Stomach smooth muscle (tissue), 2 donors: ENCODE data around the gene ASCL5.

ENCODE experiments used
- H3K27ac ChIP-seq: one replicate; pipeline ENCODE4 v1.7.0; 2013; ENCODE audit warnings: mild to moderate bottlenecking, low read length, inconsistent platforms
- H3K27me3 ChIP-seq, 2 donors: one replicate each; pipeline ENCODE4 v1.7.0; 2013; ENCODE audit warnings: low read length in 2 of 2; ENCODE audit not compliant: insufficient read depth in 2 of 2, control insufficient read depth in 1 of 2
- H3K36me3 ChIP-seq, 2 donors: one replicate each; pipeline ENCODE4 v1.7.0; 2013; ENCODE audit warnings: low read length in 2 of 2; ENCODE audit not compliant: control insufficient read depth in 2 of 2, insufficient read depth in 2 of 2
- H3K4me1 ChIP-seq: one replicate; pipeline ENCODE4 v1.7.0; 2013; ENCODE audit warnings: low read length; ENCODE audit not compliant: control insufficient read depth, insufficient read depth
- H3K4me3 ChIP-seq, 2 donors: one replicate each; pipeline ENCODE4 v1.7.0; 2013; ENCODE audit warnings: low read length in 2 of 2
- H3K9ac ChIP-seq, 2 donors: one replicate each; pipeline ENCODE4 v1.7.0; 2013; ENCODE audit warnings: low read length in 2 of 2, mild to moderate bottlenecking in 1 of 2
- H3K9me3 ChIP-seq, 2 donors: one replicate each; pipeline ENCODE4 v1.7.0; 2013; ENCODE audit warnings: low read length in 2 of 2; ENCODE audit not compliant: control insufficient read depth in 2 of 2
- donor health status: healthy.
- donor health status: Pancreatic carcinoma.

The ASCL5 gene

GRCh38 chr1:201141418-201141817, 14.4 kb upstream of the ASCL5 start:
- H3K36me3 ChIP-seq = peaks cover 52 to 69% of the 10 kb centered on the region in 2 donors
- no peak overlapping the region for H3K27ac ChIP-seq
- no peak overlapping the region for H3K9ac ChIP-seq
- no peak overlapping the region for H3K4me3 ChIP-seq
- peaks cover 33% of the 10 kb centered on the region for H3K4me1 ChIP-seq
- H3K27me3 ChIP-seq = no peaks in the 10 kb centered on the region
- no peaks in the 10 kb centered on the region for H3K9me3 ChIP-seq

GRCh38 chr1:201140941-201141260, 13.9 kb upstream of the ASCL5 start:
- Histone ChIP-seq H3K9ac (no peak overlapping the region), H3K4me3 (no peak overlapping the region), H3K4me1 (peaks cover 34% of the 10 kb centered on the region), H3K36me3 (peaks cover 46 to 66% of the 10 kb centered on the region in 2 donors), H3K9me3 (no peaks in the 10 kb centered on the region), H3K27me3 (no peaks in the 10 kb centered on the region), H3K27ac (no peak overlapping the region)

- no peak overlapping the region for H3K9ac ChIP-seq
- H3K4me3 ChIP-seq = no peak overlapping the region
- H3K36me3 ChIP-seq = peaks cover 46 to 67% of the 10 kb centered on the region in 2 donors
- no peaks in the 10 kb centered on the region for H3K9me3 ChIP-seq
- H3K4me1 ChIP-seq = peaks cover 36% of the 10 kb centered on the region
- H3K27me3 ChIP-seq = no peaks in the 10 kb centered on the region
- no peak overlapping the region for H3K27ac ChIP-seq
These were observed 13.4 kb upstream of the ASCL5 start for GRCh38 chr1:201140235-201140940.

- Histone ChIP-seq H3K9ac (no peak overlapping the region), H3K36me3 (peaks cover 46 to 67% of the 10 kb centered on the region in 2 donors), H3K27me3 (no peaks in the 10 kb centered on the region), H3K9me3 (no peaks in the 10 kb centered on the region), H3K4me1 (peaks cover 36% of the 10 kb centered on the region), H3K27ac (no peak overlapping the region), H3K4me3 (no peak overlapping the region)
These were observed 12.8 kb upstream of the ASCL5 start for GRCh38 chr1:201139756-201140155.

- no peaks in the 10 kb centered on the region for H3K9me3 ChIP-seq
- H3K27ac ChIP-seq = no peak overlapping the region
- no peak overlapping the region for H3K4me3 ChIP-seq
- H3K9ac ChIP-seq = no peak overlapping the region
- peaks cover 46 to 65% of the 10 kb centered on the region in 2 donors for H3K36me3 ChIP-seq
- peaks cover 36% of the 10 kb centered on the region for H3K4me1 ChIP-seq
- no peaks in the 10 kb centered on the region for H3K27me3 ChIP-seq
These were observed 12.3 kb upstream of the ASCL5 start for GRCh38 chr1:201139306-201139705.

- Histone ChIP-seq H3K9ac (peak overlapping the region in 1 of 2 donors; percentile 36), H3K27ac (peak overlapping the region; percentile 42), H3K9me3 (no peaks in the 10 kb centered on the region), H3K4me3 (no peak overlapping the region), H3K4me1 (peaks cover 36% of the 10 kb centered on the region), H3K27me3 (no peaks in the 10 kb centered on the region), H3K36me3 (peaks cover 38 to 58% of the 10 kb centered on the region in 2 donors)
These were observed 11.4 kb upstream of the ASCL5 start for GRCh38 chr1:201138311-201138840.

GRCh38 chr1:201137579-201138310, 10.8 kb upstream of the ASCL5 start:
- Histone ChIP-seq H3K4me3 (peak overlapping the region; percentile 11 to 16), H3K9me3 (no peaks in the 10 kb centered on the region), H3K27ac (peak overlapping the region; percentile 64), H3K27me3 (no peaks in the 10 kb centered on the region), H3K4me1 (peaks cover 35% of the 10 kb centered on the region), H3K9ac (peak overlapping the region; percentile 36 to 42), H3K36me3 (peaks cover 33 to 52% of the 10 kb centered on the region in 2 donors)

GRCh38 chr1:201137024-201137392, 10.0 kb upstream of the ASCL5 start:
- peaks cover 26 to 45% of the 10 kb centered on the region in 2 donors for H3K36me3 ChIP-seq
- H3K9me3 ChIP-seq = no peaks in the 10 kb centered on the region
- H3K4me1 ChIP-seq = peaks cover 29% of the 10 kb centered on the region
- H3K27ac ChIP-seq = peak overlapping the region; percentile 64
- no peaks in the 10 kb centered on the region for H3K27me3 ChIP-seq
- H3K9ac ChIP-seq = peak overlapping the region in 1 of 2 donors; percentile 42
- peak overlapping the region in 1 of 2 donors; percentile 15 for H3K4me3 ChIP-seq

- peaks cover 25 to 40% of the 10 kb centered on the region in 2 donors for H3K36me3 ChIP-seq
These were observed 9.5 kb upstream of the ASCL5 start for GRCh38 chr1:201136355-201137023.

GRCh38 chr1:201134405-201134804, 7.4 kb upstream of the ASCL5 start:
- H3K27ac ChIP-seq = no peak overlapping the region
- H3K9me3 ChIP-seq = no peaks in the 10 kb centered on the region
- peaks cover 14 to 22% of the 10 kb centered on the region in 2 donors for H3K36me3 ChIP-seq
- H3K9ac ChIP-seq = no peak overlapping the region
- no peak overlapping the region for H3K4me3 ChIP-seq
- no peaks in the 10 kb centered on the region for H3K27me3 ChIP-seq
- peaks cover 26% of the 10 kb centered on the region for H3K4me1 ChIP-seq

More at GRCh38 chr1:201136355-201137023, 9.5 kb upstream of the ASCL5 start:
- no peaks in the 10 kb centered on the region for H3K27me3 ChIP-seq
- no peak overlapping the region for H3K9ac ChIP-seq
- H3K4me3 ChIP-seq = peak overlapping the region in 1 of 2 donors; percentile 15
- no peaks in the 10 kb centered on the region for H3K9me3 ChIP-seq
- H3K27ac ChIP-seq = peak overlapping the region; percentile 64
- H3K4me1 ChIP-seq = peaks cover 27% of the 10 kb centered on the region
